GM12875 (cell line): ENCODE data around the gene C2CD3.

Experiments used
- H3K4me3 ChIP-seq: one replicate; pipeline ENCODE4 v1.5.1; 2011; ENCODE audit warnings: low read depth, low read length, control low read depth
- TF ChIP-seq, protein P1 (sequence below): IDR thresholded peaks from 2 replicates; pipeline ENCODE4 v1.5.1; 2011; ENCODE audit warnings: low read depth, mild to moderate bottlenecking, control low read depth, inconsistent platforms, low read length, moderate library complexity, borderline replicate concordance; ENCODE audit not compliant: insufficient read depth

The C2CD3 gene

GRCh38 chr11:73963861-73964260, 206.9 kb downstream of the C2CD3 start:
- TF ChIP-seq, protein P1, sequence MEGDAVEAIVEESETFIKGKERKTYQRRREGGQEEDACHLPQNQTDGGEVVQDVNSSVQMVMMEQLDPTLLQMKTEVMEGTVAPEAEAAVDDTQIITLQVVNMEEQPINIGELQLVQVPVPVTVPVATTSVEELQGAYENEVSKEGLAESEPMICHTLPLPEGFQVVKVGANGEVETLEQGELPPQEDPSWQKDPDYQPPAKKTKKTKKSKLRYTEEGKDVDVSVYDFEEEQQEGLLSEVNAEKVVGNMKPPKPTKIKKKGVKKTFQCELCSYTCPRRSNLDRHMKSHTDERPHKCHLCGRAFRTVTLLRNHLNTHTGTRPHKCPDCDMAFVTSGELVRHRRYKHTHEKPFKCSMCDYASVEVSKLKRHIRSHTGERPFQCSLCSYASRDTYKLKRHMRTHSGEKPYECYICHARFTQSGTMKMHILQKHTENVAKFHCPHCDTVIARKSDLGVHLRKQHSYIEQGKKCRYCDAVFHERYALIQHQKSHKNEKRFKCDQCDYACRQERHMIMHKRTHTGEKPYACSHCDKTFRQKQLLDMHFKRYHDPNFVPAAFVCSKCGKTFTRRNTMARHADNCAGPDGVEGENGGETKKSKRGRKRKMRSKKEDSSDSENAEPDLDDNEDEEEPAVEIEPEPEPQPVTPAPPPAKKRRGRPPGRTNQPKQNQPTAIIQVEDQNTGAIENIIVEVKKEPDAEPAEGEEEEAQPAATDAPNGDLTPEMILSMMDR: no peak
- no peak overlapping the region for H3K4me3 ChIP-seq
